Urinary bladder (tissue), 4 donors: ENCODE results near the gene TFIP11. TPM values are rescaled to one million over a fixed set of nuclear protein-coding genes. Genes with fewer than 3 reads are reported as not detected.

ENCODE experiments used
- DNase-seq: peaks from one replicate; pipeline ENCODE4 v3.0.0-alpha.2; 2015; ENCODE audit errors: extremely low spot score
- H3K27ac ChIP-seq: one replicate; pipeline ENCODE4 v1.5.1; 2013; ENCODE audit warnings: low read depth, mild to moderate bottlenecking, moderate library complexity
- H3K36me3 ChIP-seq: one replicate; pipeline ENCODE4 v1.6.1; 2013; ENCODE audit warnings: mild to moderate bottlenecking, moderate library complexity; ENCODE audit not compliant: insufficient read depth
- H3K4me1 ChIP-seq: one replicate; pipeline ENCODE4 v1.6.1; 2013; ENCODE audit warnings: mild to moderate bottlenecking, moderate library complexity; ENCODE audit not compliant: insufficient read depth
- H3K4me3 ChIP-seq: one replicate; pipeline ENCODE4 v1.5.1; 2013; ENCODE audit warnings: low read depth, low read length
- WGBS: extraction: QIAGEN DNeasy Blood & Tissue Kit; methylation state at CpG from one replicate; pipeline ENCODE4 v1.1.7; 2013; 5-methylcytosine and 5-hydroxymethylcytosine counted together
- polyA plus RNA-seq: library from polyadenylated mRNA; stranded (reverse); fragments of 200-250 nt; gene quantifications from one replicate; pipeline ENCODE4 v1.2.3, GENCODE V29; 2013
- total RNA-seq: library from RNA; depleted of rRNA; stranded (reverse); fragments of >200 nt; gene quantifications from one replicate; pipeline ENCODE4 v1.2.3, GENCODE V29; 2014
- donor health status: healthy with polysubstance abuse.
- donor health status: healthy.

Gene TFIP11
- total and polyA plus RNA-seq, 2 donors = 19.0 to 22.5 TPM

DNA sequence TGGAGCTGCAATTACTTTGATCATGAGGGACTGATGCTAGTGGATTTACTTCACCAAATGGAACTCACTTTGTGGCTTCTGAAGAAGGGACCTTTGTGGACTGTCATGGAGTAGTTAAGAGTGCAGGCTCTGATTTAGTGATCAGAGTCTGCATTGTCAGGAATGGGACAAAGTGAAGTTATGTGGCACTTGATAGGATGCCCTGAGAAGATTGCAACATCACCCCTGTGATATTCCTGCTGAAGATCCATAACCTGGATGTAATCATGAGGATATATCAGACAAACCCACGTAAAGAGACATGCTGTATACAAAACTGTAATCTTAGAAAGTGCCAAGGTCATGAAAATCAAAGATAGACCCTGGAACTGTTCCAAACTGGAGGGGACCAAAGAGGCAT, 1.6 kb upstream of the TFIP11 start:
- Histone ChIP-seq H3K36me3 (no peaks in the 10 kb centered on the region), H3K27ac (no peak overlapping the region), H3K4me3 (no peak overlapping the region), H3K4me1 (no peaks in the 10 kb centered on the region)
- DNase-seq = no peak
- WGBS = 50% methylated on average over 1 of the region's 1 CpG

DNA sequence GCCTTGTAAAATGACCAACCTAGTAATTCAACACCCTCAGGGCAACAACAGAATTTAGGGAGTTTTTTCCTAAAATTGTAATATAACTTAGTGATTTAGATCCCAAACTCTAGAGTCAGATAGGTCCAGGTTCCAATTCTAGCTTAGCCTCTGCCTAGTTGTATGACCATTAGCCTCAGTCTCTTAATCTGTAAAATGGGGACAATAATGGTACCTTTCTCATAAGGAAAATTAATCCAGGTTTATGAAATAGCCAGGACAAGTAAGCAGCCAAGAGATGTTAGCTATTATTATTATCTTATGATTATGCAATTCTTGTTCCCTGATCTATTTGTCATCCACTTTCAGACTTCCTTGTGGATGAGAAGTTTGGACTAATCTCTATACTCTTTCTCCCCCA, 4.1 kb downstream of the TFIP11 start:
- DNase-seq = no peak
- Histone ChIP-seq H3K27ac (no peak overlapping the region), H3K4me1 (no peaks in the 10 kb centered on the region), H3K36me3 (peaks cover 3% of the 10 kb centered on the region), H3K4me3 (no peak overlapping the region)

DNA sequence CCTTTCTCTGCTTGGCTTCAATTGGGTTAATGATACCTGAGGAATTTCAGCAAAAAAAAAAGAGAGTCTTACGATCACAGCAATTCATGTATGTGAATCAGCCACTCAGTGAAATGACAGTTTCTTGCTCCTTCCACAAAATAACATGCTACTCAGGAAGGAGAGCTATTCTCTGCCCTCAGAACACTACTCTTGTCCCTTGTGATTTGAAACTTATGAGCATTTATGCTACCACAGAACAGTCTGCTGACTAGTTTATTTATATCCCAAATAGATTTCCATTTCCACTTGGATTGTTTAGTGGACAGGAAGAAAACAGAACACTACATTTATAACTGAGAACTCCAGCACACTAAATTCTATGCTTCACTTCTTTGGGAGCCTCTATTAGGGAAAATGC, 8.5 kb downstream of the TFIP11 start:
- peaks cover 8% of the 10 kb centered on the region for H3K36me3 ChIP-seq
- no peak for DNase-seq
- no peak overlapping the region for H3K27ac ChIP-seq
- H3K4me3 ChIP-seq = no peak overlapping the region
- H3K4me1 ChIP-seq = no peaks in the 10 kb centered on the region
- WGBS = 67% methylated on average over 1 of the region's 1 CpG

DNA sequence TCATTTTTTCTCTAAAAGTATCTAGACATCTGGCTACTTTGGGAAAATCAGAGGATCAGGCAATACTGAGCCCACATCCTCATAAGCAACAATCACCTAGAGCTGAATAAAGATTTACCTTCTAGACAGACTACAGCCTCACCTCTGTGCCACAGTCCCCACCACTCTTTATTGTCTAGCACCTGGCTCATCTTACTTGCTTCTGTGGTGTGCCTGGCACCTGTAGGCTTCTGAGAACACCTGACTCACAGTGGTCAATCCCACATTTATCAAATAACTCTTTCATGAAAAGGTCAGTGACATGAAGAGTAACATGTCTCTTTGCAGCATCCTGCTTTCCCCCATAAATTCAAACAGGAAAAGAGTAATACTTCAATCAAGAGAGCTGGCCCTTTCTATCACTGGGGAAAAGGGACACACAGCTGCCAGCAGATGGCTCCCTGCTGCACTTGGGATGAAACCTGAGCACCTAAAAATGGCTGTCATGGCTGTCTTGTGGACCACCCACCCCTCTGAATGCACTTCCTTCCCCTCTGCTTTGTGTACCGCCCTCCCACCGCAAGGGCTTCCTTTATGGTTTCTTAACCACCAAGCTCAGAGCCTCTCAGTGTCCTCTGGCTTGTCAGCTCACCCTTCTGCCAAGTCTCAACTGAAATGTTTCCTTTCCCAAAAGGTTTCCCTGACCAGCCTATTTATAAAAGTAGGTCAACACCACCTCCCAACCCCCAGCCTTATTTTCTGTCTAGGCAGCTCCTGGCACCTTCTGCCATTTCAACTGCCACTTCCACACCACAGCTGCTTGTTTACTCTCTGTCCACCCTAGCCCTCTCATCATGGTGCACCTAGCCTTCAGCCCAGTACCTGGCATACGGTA, 9.3 kb downstream of the TFIP11 start:
- no peak for DNase-seq
- peaks cover 8% of the 10 kb centered on the region for H3K36me3 ChIP-seq
- no peaks in the 10 kb centered on the region for H3K4me1 ChIP-seq
- H3K27ac ChIP-seq = no peak overlapping the region
- no peak overlapping the region for H3K4me3 ChIP-seq
- WGBS = 36% methylated on average over 3 of the region's 3 CpGs

DNA sequence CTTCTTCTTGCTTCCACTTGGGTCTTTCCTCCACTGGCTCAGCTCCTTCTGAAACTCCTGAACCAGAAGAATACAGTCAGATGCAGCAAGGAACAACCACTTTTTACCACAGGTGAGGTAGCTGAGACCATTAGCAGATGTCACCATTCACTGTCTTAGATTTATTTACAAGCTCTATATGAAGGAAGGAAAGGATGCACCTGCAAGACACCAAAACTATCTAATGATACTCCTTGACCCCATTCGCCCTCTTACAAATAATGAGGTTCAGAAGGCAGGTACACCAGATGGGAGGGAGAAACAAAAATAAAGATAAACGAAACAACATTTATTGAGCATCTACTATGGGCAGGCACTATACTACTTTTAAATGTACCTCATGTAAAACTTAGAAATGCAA, 10.3 kb downstream of the TFIP11 start:
- H3K4me1 ChIP-seq = no peaks in the 10 kb centered on the region
- peaks cover 8% of the 10 kb centered on the region for H3K36me3 ChIP-seq
- no peak overlapping the region for H3K27ac ChIP-seq
- H3K4me3 ChIP-seq = no peak overlapping the region
- DNase-seq = no peak
- 95% methylated on average over 2 of the region's 2 CpGs for WGBS

DNA sequence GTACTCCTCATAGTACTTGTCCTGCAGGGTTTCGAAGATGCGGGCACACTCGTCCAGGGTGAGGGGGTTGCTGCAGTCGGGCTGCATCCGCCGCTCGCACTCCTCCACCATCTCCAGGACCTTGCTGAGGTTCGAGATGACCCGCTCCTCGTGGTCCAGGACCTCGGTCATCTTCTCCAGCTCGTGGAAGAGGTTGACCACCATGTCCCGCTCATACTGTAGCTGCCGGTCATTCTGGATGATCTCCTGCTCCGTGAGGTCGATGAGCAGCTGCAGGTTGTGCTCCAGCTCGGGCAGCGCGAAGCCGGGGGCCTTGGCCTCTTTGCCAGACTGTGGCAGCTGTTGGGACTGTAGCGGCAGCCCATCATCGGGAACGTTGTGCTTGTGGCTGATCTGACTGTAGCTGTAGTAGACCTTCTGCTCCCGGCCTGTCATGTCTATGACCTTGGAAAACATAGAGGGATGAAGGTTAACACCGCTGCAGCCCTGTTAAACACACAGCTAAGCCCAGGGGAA, 13.0 kb downstream of the TFIP11 start:
- H3K36me3 ChIP-seq = peaks cover 10% of the 10 kb centered on the region

DNA sequence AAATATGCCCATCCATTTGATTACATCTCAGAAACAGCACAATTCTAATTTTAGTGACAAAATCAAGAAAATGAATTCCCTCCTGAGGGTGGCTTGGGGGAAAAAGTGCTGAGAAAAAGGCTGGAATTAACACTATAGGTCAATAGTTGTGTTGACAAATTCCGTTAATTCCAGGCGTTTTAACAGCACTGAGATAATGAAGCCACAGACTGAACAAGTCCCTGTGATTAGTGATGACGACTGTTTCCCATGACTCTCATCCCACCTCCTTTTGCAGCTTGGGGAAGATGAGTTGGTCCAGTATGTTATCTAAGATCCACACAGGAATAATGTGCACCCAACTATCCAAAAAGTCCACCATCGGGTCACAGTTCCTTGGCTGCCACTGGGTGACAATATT, 15.8 kb downstream of the TFIP11 start:
- Histone ChIP-seq H3K4me3 (no peak overlapping the region), H3K27ac (no peak overlapping the region), H3K4me1 (no peaks in the 10 kb centered on the region), H3K36me3 (peaks cover 5% of the 10 kb centered on the region)
- no peak for DNase-seq
- 84% methylated on average over 4 of the region's 4 CpGs for WGBS

More for the DNA sequence above, 13.0 kb downstream of the TFIP11 start:
- WGBS = 94% methylated on average over 25 of the region's 25 CpGs
- Histone ChIP-seq H3K27ac (no peak overlapping the region), H3K4me3 (no peak overlapping the region), H3K4me1 (no peaks in the 10 kb centered on the region)
- no peak for DNase-seq

DNA sequence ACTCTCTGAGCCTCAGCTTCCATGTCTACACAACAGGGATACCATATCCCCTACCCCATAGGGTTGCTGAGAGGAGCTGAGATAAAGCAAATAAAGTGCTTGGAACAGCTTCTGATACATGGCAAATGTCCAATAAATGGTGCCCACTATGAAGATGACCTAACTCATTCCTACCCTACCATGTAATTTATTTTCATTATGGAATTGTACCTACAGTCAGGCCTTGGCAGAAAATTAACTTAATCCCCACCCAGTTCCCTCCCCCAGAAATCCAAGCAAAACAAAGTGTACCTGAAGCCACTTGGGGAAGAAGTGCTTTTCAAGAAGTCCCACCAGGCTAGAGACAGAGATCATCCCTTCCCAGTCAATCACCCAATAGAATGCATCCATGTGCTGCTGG, 17.8 kb downstream of the TFIP11 start:
- Histone ChIP-seq H3K4me1 (no peaks in the 10 kb centered on the region), H3K4me3 (no peak overlapping the region), H3K36me3 (peaks cover 5% of the 10 kb centered on the region), H3K27ac (no peak overlapping the region)
- no peak for DNase-seq

DNA sequence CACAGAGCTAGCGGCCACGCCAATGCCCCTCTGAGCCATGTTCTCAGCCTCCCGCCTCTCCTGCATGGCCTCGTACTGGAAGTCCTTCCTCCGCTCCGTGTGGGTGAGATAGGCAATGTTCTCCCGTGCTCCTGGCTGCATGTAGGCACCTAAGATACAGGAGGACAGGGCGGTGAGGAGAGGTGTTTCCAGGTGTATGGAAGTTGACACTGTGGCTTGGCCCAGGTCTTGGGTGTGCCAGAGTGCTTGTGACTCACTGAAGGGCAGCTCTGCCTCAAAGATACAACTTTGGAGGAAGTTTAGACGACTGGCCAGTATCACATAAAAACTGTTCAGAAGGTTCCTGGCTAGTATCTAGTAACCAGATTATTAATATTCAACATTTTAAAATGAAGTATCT, 20.1 kb downstream of the TFIP11 start:
- Histone ChIP-seq H3K36me3 (peaks cover 5% of the 10 kb centered on the region), H3K27ac (no peak overlapping the region), H3K4me1 (no peaks in the 10 kb centered on the region), H3K4me3 (no peak overlapping the region)
- 95% methylated on average over 9 of the region's 9 CpGs for WGBS
- no peak for DNase-seq

DNA sequence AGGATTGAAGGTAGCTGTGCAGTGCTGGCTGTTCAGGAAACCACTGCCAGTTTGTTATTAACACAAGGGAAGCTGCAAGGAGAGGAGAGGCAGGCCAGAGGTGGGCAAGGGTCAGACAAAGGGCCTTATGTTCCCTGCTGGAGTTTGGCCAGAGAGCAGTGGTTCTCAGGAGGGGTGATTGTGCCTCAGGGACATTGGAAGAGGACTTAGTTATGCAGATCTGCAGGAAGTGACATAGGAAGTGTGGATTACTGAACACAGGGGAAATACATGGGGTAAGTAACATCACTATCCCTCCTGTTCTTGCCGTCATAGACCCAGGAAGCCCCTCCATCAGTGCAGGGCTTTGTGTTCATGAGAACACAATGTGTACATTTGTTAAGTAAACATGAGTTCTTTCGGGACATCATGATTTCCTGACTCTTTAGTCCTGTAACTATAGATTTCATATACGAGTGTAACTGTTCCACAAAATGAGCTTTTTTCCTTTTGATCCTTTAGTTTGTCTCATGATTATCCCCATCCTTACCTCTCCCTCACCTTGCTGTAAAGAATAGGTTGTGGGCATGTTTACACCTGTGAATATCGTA, 22.7 kb downstream of the TFIP11 start:
- WGBS = 77% methylated on average over 4 of the region's 4 CpGs
- no peak overlapping the region for H3K27ac ChIP-seq
- H3K36me3 ChIP-seq = no peaks in the 10 kb centered on the region
- DNase-seq = no peak
- H3K4me1 ChIP-seq = peaks cover 3% of the 10 kb centered on the region
- no peak overlapping the region for H3K4me3 ChIP-seq

DNA sequence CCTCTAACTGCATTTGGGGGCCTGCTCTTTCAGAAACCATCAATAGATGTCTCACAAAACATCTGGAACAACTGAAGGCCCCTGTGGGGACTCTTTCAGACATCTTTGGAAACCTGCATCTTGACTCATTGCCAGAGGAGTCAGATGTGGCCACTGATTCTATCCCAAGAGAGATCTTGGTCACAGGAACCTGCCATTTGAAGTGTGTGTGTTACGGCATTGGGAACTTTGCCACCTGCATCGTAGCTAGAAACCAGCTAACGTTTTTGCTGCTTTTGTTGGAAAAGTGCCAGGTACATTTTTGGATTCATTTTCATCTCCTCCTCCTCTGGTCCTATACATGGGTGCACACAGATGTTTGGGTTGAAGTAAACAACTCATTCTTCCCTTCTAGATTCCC, 24.3 kb downstream of the TFIP11 start:
- peaks cover 3% of the 10 kb centered on the region for H3K4me1 ChIP-seq
- WGBS = 49% methylated on average over 3 of the region's 3 CpGs
- no peak for DNase-seq
- H3K27ac ChIP-seq = no peak overlapping the region
- no peak overlapping the region for H3K4me3 ChIP-seq
- H3K36me3 ChIP-seq = no peaks in the 10 kb centered on the region

DNA sequence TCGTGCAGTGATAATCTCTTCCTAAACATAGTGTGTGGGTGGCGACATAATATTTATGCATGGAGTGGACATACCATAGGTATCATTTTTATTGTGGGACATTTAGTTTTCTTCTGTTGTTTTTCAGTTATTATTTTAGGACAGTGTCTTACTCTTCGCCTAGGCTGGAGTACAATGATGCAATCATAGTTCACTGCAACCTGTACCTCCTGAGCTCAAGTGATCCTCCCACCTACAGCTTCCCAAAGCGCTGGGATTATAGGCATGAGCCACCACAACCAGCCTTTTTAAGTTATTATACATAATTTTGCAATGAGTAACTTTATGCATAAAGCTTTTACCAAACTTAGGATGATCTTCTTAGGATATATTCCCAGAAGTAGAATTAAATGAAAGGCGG, 25.9 kb downstream of the TFIP11 start:
- Histone ChIP-seq H3K36me3 (no peaks in the 10 kb centered on the region), H3K4me1 (peaks cover 3% of the 10 kb centered on the region), H3K4me3 (no peak overlapping the region), H3K27ac (no peak overlapping the region)
- no peak for DNase-seq
- WGBS = 80% methylated on average over 5 of the region's 5 CpGs

DNA sequence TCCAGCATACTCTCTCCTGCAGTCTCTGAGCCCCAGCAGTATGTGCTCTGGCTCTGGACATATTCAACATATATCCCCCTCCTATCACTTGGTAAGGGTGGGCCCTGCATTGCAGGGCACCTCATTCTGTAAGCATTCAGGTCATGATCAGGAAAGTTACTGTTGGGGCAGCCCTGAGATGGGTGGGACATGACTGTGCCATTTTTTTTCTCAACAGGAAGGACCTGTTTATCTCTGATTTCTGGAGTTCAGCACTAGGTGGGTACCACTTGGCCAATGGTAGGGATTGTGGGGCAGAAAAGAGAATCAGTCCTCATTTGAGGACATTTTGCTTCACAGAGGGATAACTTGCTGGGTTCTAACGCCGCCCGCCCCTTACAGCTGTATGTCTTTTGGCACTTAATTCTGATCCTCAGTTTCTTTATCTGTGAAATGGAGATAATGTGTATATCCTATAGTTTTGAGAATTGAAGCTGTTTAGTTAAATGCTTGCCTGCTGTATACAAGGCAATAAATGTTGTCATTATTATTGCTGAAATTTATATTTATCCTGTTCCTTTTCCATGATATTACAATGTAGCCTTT, 26.4 kb downstream of the TFIP11 start:
- DNase-seq = no peak
- Histone ChIP-seq H3K27ac (no peak overlapping the region), H3K36me3 (no peaks in the 10 kb centered on the region), H3K4me3 (no peak overlapping the region), H3K4me1 (peaks cover 3% of the 10 kb centered on the region)
- 71% methylated on average over 3 of the region's 3 CpGs for WGBS

DNA sequence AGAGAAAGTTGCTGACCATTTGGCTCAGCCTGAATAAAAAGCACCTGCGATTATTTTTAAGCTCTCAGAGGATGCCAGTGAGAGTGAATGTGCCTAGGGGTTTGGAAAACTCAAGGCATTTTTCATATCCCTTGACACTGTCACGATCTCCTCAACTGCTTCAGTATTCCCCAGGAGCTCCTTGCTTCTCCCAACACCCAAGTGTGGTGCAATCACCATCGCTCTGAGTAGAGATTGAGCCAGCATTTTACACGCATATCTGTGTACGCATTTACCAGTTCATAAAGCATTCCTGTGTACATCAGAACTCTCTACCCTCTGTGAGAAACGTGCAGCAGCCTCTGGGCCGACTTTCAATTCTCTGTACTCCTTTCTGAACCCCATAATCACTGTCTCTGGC, 27.3 kb downstream of the TFIP11 start:
- Histone ChIP-seq H3K27ac (no peak overlapping the region), H3K4me3 (no peak overlapping the region), H3K36me3 (no peaks in the 10 kb centered on the region), H3K4me1 (peaks cover 3% of the 10 kb centered on the region)
- DNase-seq = no peak
- 57% methylated on average over 7 of the region's 7 CpGs for WGBS
